NCI-H1417 (cell line): ENCODE measurements around the gene PRSS36.
A peak's percentile ranks its signal among the peaks of the same experiment; 100 is the strongest.
"Not testable (repeated sequence)": the region's sequence is repeated elsewhere in the genome, so short reads cannot be mapped to it uniquely, and the experiment has no call there.

Experiments
- DNase-seq, 3 experiments: peaks; one replicate each; lab custom pipeline; 2025; lab: John Stamatoyannopoulos, UW

PRSS36 gene

DNA sequence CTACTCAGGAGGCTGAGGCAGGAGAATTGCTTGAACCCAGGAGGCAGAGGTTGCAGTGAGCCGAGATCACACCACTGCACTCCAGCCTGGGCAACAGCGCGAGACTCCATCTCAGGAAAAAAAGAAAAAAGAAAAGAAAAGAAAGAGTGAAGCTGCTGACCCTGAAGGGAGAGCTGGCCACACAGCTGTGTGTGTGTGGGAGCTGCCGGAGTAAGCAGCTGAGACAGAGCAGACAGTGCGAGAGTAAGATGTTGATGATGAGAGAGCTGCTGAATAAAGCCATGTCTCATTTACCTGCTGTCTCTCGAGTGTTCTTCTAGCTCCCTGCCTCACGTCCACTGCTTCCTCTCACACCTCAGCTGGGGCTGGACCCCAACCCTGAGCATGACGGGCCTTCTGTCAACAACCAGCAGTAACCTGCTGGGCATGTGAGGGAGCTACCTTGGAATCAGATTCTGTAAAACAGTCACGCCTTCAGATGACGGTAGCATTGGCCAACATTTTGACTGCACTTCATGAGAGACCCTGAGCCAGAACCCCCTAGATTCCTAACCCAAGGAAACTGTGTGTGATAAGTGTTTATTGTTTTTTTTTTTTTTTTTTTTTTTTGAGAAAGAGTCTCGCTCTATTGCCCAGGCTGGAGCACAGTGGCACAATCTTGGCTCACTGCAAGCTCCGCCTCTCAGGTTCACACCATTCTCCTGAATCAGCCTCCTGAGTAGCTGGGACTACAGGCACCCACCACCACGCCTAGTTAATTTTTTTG lies 48.8 kb downstream of the PRSS36 start:
- not testable (repeated sequence) for DNase-seq

DNA sequence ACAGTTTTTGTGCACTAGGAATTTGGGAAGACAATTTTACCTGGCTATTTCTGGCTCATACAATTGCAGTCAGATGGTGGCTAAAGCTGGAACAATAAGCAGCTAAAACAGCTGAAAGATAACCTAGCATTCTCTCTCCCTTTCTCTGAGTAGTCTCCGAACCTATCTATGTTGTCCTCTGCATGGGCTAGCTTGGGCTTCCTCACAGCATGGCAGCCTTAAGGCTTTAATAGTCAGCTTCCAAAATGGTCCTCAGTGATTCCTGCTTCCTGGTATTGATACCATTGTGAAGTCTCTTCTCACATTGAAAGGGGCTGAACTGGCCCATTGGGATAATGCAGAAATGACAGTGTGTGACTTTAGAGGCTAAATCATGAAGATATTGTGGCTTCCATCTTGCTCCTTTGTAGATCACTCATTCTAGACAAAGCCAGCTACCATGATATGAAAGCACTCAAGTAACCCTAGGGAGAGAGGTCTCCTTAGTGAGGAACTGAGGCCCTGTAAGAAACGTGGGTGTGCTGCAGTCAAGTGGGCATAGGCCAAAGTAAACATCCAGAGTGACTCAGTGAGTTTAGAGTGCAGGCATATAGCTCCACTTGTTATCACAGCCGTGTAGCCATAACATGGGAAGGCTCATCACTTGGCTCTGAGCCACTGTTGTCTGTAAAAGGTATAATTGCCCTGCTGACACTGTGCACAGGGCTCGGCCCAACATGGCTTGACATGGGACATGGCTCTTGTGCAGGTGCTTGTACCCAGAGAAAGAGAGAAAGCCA lies 49.8 kb downstream of the PRSS36 start:
- DNase-seq = no peak

DNA sequence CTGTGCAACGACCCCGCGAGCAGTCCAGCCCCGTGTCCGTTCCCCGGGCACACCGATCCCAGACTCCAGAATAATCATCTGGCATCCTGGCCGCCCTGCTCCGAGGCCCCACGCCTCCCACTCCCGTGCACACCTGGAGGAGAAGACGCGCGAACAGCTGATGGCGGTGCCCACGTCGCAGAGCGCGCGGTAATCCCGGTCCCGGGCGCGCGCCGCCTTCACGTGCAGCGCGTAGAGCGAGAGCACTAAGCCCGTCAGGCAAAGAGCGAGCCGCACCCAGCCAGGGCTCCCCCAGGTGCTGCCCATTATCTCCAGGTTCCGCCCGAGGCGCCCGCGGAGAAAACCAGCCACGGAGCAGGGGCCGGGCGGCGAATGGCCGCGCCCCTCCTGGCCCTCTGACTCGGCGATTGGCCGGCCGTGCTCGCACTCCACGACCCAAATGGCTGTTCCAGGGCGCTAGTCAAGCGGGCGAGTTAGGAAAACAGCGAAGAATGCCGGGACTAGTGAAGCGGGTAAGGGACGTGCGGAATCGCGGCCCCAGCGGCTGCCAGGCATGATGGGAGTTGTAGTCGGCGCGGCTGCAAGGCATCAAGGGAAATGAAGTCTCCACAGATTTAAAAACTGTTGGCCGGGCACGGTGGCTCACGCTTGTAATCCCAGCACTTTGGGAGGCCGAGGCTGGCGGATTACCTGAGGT lies 55.3 kb downstream of the PRSS36 start, which contains the start of gene VKORC1:
TSS of gene VKORC1 (minus strand) at position 374 of the 697 bp plus-strand sequence. CDS start at position 306, 68 bp downstream.
- DNase-seq = peak; percentile 90 to 98 (median 94)

DNA sequence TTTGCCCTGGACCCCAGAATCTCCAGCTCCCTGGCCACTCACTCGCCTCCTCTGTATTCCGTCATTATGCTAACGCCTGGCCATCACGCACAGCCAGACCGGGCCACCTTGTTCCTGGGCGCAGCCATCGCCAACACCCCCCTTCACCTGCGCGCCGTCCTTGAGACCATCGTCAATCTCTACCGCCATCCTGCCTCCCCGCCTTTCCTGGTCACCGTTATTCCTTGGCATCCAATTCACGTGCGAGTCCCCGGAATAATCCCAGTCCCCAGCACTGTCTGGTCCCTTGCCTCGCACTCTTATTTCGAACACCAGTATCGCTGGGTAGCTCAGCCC lies 55.8 kb downstream of the PRSS36 start:
- DNase-seq = peak in 2 of 3 experiments; percentile 47 to 75

DNA sequence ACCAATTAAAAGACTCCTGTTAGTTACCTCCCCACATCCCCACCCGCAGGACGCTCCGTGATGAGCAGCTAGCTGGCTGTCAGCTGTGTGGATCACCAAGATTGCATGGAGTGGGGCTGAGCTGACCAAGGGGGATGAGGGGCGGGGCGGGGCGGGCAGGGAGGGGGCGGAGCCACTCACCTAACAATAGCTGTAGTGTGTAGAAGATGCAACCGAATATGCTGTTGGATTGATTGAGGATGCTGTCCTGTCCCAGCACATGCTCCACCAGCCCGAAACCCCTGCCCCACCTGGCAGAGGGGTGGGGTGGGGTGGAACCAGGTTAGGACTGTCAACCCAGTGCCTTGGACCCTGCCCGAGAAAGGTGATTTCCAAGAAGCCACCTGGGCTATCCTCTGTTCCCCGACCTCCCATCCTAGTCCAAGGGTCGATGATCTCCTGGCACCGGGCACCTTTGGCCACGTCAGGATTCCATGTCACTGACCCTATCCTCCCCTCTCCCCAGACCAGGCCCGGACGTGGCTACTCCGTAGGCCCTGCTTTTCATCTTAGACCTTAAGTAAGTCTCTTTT lies 56.6 kb downstream of the PRSS36 start:
- peak; percentile 2 to 56 (median 51) for DNase-seq

DNA sequence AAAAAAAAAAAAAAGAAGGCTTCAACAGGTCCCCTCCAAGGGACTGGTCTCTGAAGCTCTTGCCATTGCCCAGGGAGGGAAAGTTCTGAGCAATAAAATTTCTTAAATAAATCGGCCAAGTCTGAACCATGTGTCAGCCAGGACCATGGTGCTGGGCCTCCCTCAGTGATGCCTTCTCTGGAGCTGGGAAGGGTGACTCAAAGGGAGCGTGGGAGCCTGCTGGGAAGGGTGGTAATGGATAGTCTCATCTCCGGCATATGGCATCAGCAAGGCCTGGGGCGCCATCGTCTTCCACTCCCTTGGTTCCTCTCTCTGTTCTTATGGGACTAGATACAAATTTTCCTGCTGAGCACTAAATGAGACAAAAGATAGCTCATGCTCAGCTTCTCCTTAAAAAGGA lies 57.5 kb downstream of the PRSS36 start:
- DNase-seq = no peak

DNA sequence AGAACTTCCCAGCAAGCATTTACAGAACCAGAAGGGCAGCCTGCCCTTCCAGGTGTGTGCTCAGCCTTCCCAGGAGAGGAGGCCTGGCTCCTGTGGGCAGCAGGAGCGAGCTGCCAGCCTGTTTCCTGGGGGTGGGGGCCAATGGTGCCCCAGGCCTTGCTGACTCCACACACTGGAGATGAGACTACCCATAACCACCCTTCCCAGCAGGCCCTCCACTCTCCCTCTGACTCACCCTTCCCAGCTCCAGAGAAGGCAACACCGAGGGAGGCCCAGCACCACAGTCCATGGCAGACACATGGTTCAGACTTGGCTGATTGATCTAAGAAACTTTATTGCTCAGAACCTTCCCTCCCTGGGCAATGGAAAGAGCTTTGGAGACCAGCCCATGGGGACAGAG lies 59.3 kb downstream of the PRSS36 start:
- no peak for DNase-seq

DNA sequence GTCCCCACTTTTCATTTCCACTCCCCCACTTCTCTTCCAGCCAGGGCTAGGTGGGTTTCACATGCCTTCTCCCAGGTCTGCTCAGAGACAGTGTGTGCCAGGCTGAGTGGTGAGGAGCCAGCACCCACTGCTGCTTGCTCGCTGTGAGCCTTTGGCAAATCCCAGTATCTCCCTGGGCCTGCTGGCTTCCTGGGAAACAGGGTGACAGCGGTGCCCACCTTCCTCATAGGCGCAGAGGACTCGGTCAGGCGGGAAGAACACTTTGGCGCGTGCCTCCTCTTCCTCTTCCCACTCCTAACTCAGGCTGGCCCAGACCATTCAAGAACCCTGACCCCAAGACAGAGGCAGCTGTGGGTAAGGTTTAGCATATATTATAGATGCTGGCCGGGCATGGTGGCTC lies 60.7 kb downstream of the PRSS36 start:
- DNase-seq = no peak
